ENCODE data around the gene PXDC1. TPM values are rescaled to one million over a fixed set of nuclear protein-coding genes. Genes with fewer than 3 reads are reported as not detected.

PXDC1 gene
- 144 and 161 TPM in 2 replicates for total RNA-seq

GRCh38 chr6:3751077-3751729, at the start of gene PXDC1:
TSS of gene PXDC1 (minus strand) at chr6:3751713. CDS start at chr6:3751531, 182 bp downstream.
- H3K27ac ChIP-seq (ENCODE audit: low read depth, low read length), result peak within 1 kb of the TSS; percentile 90
- DNase-seq (ENCODE audit: insufficient read length, low spot score, missing footprints), result peak; percentile 91
- H3K4me2 ChIP-seq (ENCODE audit: insufficient read depth, low read length), result peak within 1 kb of the TSS; percentile 98
- H3K36me3 ChIP-seq (ENCODE audit: insufficient read depth, low read length), result peaks cover 31% of the 10 kb centered on the region
- H3K4me3 ChIP-seq (ENCODE audit: insufficient read depth, low read length), result peak within 1 kb of the TSS; percentile 85
- TF ChIP-seq CTCF (IDR thresholded peaks at IDR 0.05; ENCODE audit: extremely low read depth, low read depth, low read length), result no peak
- peaks cover 36% of the 10 kb centered on the region for H3K4me1 ChIP-seq (ENCODE audit: insufficient read depth, low read length)
- H4K20me1 ChIP-seq (ENCODE audit: insufficient read depth, low read length), result peaks cover 40% of the 10 kb centered on the region
- H2AFZ ChIP-seq (ENCODE audit: low read length), result peak within 1 kb of the TSS; percentile 28
- H3K27me3 ChIP-seq (ENCODE audit: insufficient read depth, low read length), result no peaks in the 10 kb centered on the region
- peaks cover 52% of the 10 kb centered on the region for H3K79me2 ChIP-seq (ENCODE audit: insufficient read depth, low read length)
- H3K9me3 ChIP-seq (ENCODE audit: low read depth, low read length), result no peaks in the 10 kb centered on the region

- Histone ChIP-seq H4K20me1 (ENCODE audit: insufficient read depth, low read length) (no peaks in the 10 kb centered on the region), H2AFZ (ENCODE audit: low read length) (peak overlapping the region; percentile 64), H3K79me2 (ENCODE audit: insufficient read depth, low read length) (no peaks in the 10 kb centered on the region), H3K9me3 (ENCODE audit: low read depth, low read length) (no peaks in the 10 kb centered on the region), H3K27ac (ENCODE audit: low read depth, low read length) (peak overlapping the region; percentile 73), H3K4me3 (ENCODE audit: insufficient read depth, low read length) (peak overlapping the region; percentile 4), H3K27me3 (ENCODE audit: insufficient read depth, low read length) (no peaks in the 10 kb centered on the region), H3K4me2 (ENCODE audit: insufficient read depth, low read length) (peak overlapping the region; percentile 19), H3K4me1 (ENCODE audit: insufficient read depth, low read length) (peaks cover 60% of the 10 kb centered on the region), H3K36me3 (ENCODE audit: insufficient read depth, low read length) (no peaks in the 10 kb centered on the region)
- no peak for TF ChIP-seq CTCF (IDR thresholded peaks at IDR 0.05; ENCODE audit: extremely low read depth, low read depth, low read length)
- DNase-seq (ENCODE audit: insufficient read length, low spot score, missing footprints), result peak; percentile 77
These were observed 49.5 kb upstream of the PXDC1 start for GRCh38 chr6:3800850-3801591.

GRCh38 chr6:3799719-3800118, 48.2 kb upstream of the PXDC1 start:
- H3K4me1 ChIP-seq (ENCODE audit: insufficient read depth, low read length), result peaks cover 47% of the 10 kb centered on the region
- no peaks in the 10 kb centered on the region for H3K9me3 ChIP-seq (ENCODE audit: low read depth, low read length)
- no peaks in the 10 kb centered on the region for H3K36me3 ChIP-seq (ENCODE audit: insufficient read depth, low read length)

More at GRCh38 chr6:3799719-3800118, 48.2 kb upstream of the PXDC1 start:
- Histone ChIP-seq H3K27ac (ENCODE audit: low read depth, low read length) (no peak overlapping the region), H3K4me2 (ENCODE audit: insufficient read depth, low read length) (no peak overlapping the region), H3K4me3 (ENCODE audit: insufficient read depth, low read length) (no peak overlapping the region), H4K20me1 (ENCODE audit: insufficient read depth, low read length) (no peaks in the 10 kb centered on the region), H2AFZ (ENCODE audit: low read length) (no peak overlapping the region), H3K27me3 (ENCODE audit: insufficient read depth, low read length) (no peaks in the 10 kb centered on the region), H3K79me2 (ENCODE audit: insufficient read depth, low read length) (no peaks in the 10 kb centered on the region)
- TF ChIP-seq CTCF (IDR thresholded peaks at IDR 0.05; ENCODE audit: extremely low read depth, low read depth, low read length), result no peak
- no peak for DNase-seq (ENCODE audit: insufficient read length, low spot score, missing footprints)
